ENCODE results near the gene COX10. TPM values are rescaled to one million over a fixed set of nuclear protein-coding genes. Genes with fewer than 3 reads are reported as not detected.

Gene COX10
- total RNA-seq, 1 donor from 2014 or later = 16.8 TPM

Other genes with a start within 250 kb of the COX10 start
- not detected for gene CDRT15, start 167.4 kb downstream of the COX10 start, total RNA-seq
- 4.0 TPM for gene HS3ST3B1, start 231.6 kb downstream of the COX10 start, total RNA-seq